ENCODE results near the gene TAGLN. TPM values are rescaled to one million over a fixed set of nuclear protein-coding genes. Genes with fewer than 3 reads are reported as not detected.
A peak's percentile ranks its signal among the peaks of the same experiment; 100 is the strongest.

The TAGLN gene
- total and polyA plus RNA-seq, 9 of the 15 experiments (the other 6 are each of a cell fraction or from before 2014, with no cell fraction given): 0.21 to 4.9 (median 1.1) TPM

- ChIA-PET CTCF (ENCODE audit: low intra/inter-chr PET ratio) (interaction anchor here (0.5 kb wide), 1 partner anchor 54 kb away, joined by 4 read pairs; the partner anchor contains the start of gene PCSK7), POLR2A (interaction anchor here (0.6 to 3.5 kb wide), 6 partner anchors 12 to 174 kb away, joined by 3 to 17 read pairs (median 6); partner anchors contain the start of gene PAFAH1B2)
- H3K9ac ChIP-seq (ENCODE audit: insufficient read depth in 1 of 2, low read depth in 2 of 2, low read length in 2 of 2): peak within 1 kb of the TSS; percentile 69 to 91
- H2AFZ ChIP-seq (ENCODE audit: low read depth, low read length): peak within 1 kb of the TSS; percentile 82
- H3K79me2 ChIP-seq (ENCODE audit: control insufficient read depth, insufficient read depth, low read length): peaks cover 18% of the 10 kb centered on the region
- H3K27ac ChIP-seq (ENCODE audit: extremely low read depth, low read depth, low read length): peak within 1 kb of the TSS; percentile 70
- peak within 1 kb of the TSS; percentile 49 for H3K4me3 ChIP-seq
- H3K4me2 ChIP-seq (ENCODE audit: insufficient read depth, low read length): peak within 1 kb of the TSS; percentile 86
- intact Hi-C loops (cut with micrococcal nuclease): loop anchor here (2.0 kb wide), 1 partner anchor 34 kb away; the partner anchor contains the start of gene PAFAH1B2
- no peaks in the 10 kb centered on the region for H4K20me1 ChIP-seq (replicated peaks; ENCODE audit: control insufficient read depth, insufficient read depth, low read length)
- H3K9me1 ChIP-seq (ENCODE audit: control insufficient read depth, insufficient read depth, low read length): no peaks in the 10 kb centered on the region
- H3K4me1 ChIP-seq (replicated peaks in 1 of 2; ENCODE audit: control insufficient read depth in 2 of 2, insufficient read depth in 2 of 2, low read length in 2 of 2): peaks cover 30 to 46% of the 10 kb centered on the region in 2 experiments
- in situ Hi-C loops (cut with MboI): no loop called here
- FAIRE-seq: peak; percentile 89
- ATAC-seq: peak; percentile 94
- peak; percentile 86 to 95 (median 88) for DNase-seq (ENCODE audit: extremely low read depth in 1 of 4, low spot score in 3 of 4)
- no peaks in the 10 kb centered on the region for H3K9me3 ChIP-seq (replicated peaks; ENCODE audit: control insufficient read depth, insufficient read depth, low read depth, low read length)
- peaks cover 17% of the 10 kb centered on the region for H3K36me3 ChIP-seq (ENCODE audit: control insufficient read depth, insufficient read depth, low read length)
- BruUV-seq (replicated peaks): no TSS peak
- WGBS (ENCODE audit: insufficient coverage, low coverage, missing lambda C conversion rate): 6% methylated on average over 31 of the region's 51 CpGs
- no peaks in the 10 kb centered on the region for H3K27me3 ChIP-seq (ENCODE audit: control insufficient read depth in 2 of 2, insufficient read depth in 2 of 2, low read length in 2 of 2)
- peak; percentile 20; the same call in 1 of the 2 replicates for TF ChIP-seq TAL1 (IDR thresholded peaks at IDR 0.05)
- TF ChIP-seq, protein P1, sequence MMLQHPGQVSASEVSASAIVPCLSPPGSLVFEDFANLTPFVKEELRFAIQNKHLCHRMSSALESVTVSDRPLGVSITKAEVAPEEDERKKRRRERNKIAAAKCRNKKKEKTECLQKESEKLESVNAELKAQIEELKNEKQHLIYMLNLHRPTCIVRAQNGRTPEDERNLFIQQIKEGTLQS (IDR thresholded peaks at IDR 0.05): peak; percentile 69; the same call in 1 of the 2 replicates
- TF ChIP-seq, protein P1 (CRISPR knock-in tag; conservative IDR thresholded peaks at IDR 0.05): no peak
- TF ChIP-seq CCNT2 (IDR thresholded peaks at IDR 0.05; ENCODE audit: borderline replicate concordance, extremely low read depth, insufficient read length, low read depth, low read length): peak; percentile 76
- TF ChIP-seq HMGN3 (IDR thresholded peaks at IDR 0.05; ENCODE audit: borderline replicate concordance, extremely low read depth, insufficient read length, low read depth, low read length): peak; percentile 53
- 0 out of 4 replicates have a peak, but pooled peaks of 1 of the 2 experiments have one; percentile 42 for TF ChIP-seq ZMIZ1 (IDR thresholded peaks at IDR 0.05; ENCODE audit: low read depth in 2 of 2, low read length in 2 of 2)
- TF ChIP-seq FOXJ2 (tag; IDR thresholded peaks at IDR 0.05): peak; percentile 74
- TF ChIP-seq SMAD4 (CRISPR knock-in tag; conservative IDR thresholded peaks at IDR 0.05): 0 out of 2 replicates have a peak, but pooled peaks have one; percentile 45
- TF ChIP-seq RBFOX2 (IDR thresholded peaks at IDR 0.05; ENCODE audit: low read depth, low read length): peak; percentile 82
- no peak for TF ChIP-seq MIER1 (IDR thresholded peaks at IDR 0.05; ENCODE audit: low read depth)
- no peak for TF ChIP-seq ZFP36 (IDR thresholded peaks at IDR 0.05; ENCODE audit: low read depth, low read length, partially characterized antibody)
- TF ChIP-seq MTA1 (IDR thresholded peaks at IDR 0.05; ENCODE audit: borderline replicate concordance): peak; percentile 33; the same call in 1 of the 2 replicates
- TF ChIP-seq KDM5B (IDR thresholded peaks at IDR 0.05; ENCODE audit: insufficient replicate concordance, low read depth, low read length): peak; percentile 49
- no peak for TF ChIP-seq ZNF324 (CRISPR knock-in tag; IDR thresholded peaks at IDR 0.05)
- 0 out of 2 replicates have a peak, but pooled peaks have one; percentile 44 for TF ChIP-seq RB1 (IDR thresholded peaks at IDR 0.05; ENCODE audit: low read depth)
- peak in 1 of 2 experiments; percentile 32; a peak in 1 of 4 replicates for TF ChIP-seq TBL1XR1 (IDR thresholded peaks at IDR 0.05; ENCODE audit: low read length in 2 of 2)
Measured at GRCh38 chr11:117178210-117179034, 20.7 kb upstream of the TAGLN start, which contains the start of gene SIDT2. Gene SIDT2 (plus strand): TSS chr11:117178743. CDS start chr11:117179264, 521 bp downstream.

All from K562 (cell line).